H1 (cell line): ENCODE results near the gene BCL2L13. TPM values are rescaled to one million over a fixed set of nuclear protein-coding genes. Genes with fewer than 3 reads are reported as not detected.

Experiments used
- CHD1 ChIP-seq: IDR thresholded peaks from 2 replicates; pipeline ENCODE4 v1.6.1; 2012; ENCODE audit warnings: low read depth, low read length, improper control_type of control experiment
- MAFK ChIP-seq: IDR thresholded peaks from 2 replicates; pipeline ENCODE4 v1.6.1; 2012; ENCODE audit warnings: low read depth, mild to moderate bottlenecking, improper control_type of control experiment, low read length
- NANOG ChIP-seq: IDR thresholded peaks from 2 replicates; pipeline ENCODE4 v1.6.1; 2011; ENCODE audit warnings: low read length, low read depth, mild to moderate bottlenecking, inconsistent platforms; ENCODE audit not compliant: insufficient read depth, poor library complexity, severe bottlenecking
- RAD21 ChIP-seq, 2 experiments: IDR thresholded peaks in 1 of 2; conservative IDR thresholded peaks in 1 of 2; 2 replicates each; pipeline ENCODE4 v1.6.1; 2011; ENCODE audit warnings: low read depth in 2 of 2, low read length in 2 of 2, improper control_type of control experiment in 1 of 2, inconsistent platforms in 1 of 2, mild to moderate bottlenecking in 1 of 2, moderate library complexity in 1 of 2
- SP2 ChIP-seq: IDR thresholded peaks from 2 replicates; pipeline ENCODE4 v1.6.1; 2012; ENCODE audit warnings: mild to moderate bottlenecking, low read length, inconsistent platforms
- TEAD4 ChIP-seq: IDR thresholded peaks from 2 replicates; pipeline ENCODE4 v1.6.1; 2012; ENCODE audit warnings: low read depth, low read length, inconsistent platforms, mixed read lengths
- polyA plus RNA-seq, 7 experiments: library from polyadenylated mRNA; depleted of rRNA in 3 of 7; stranded (reverse) in 5 of 7; unstranded in 2 of 7; fragments of >200 nt in 5 of 7; fragments of 200-250 nt in 2 of 7; gene quantifications; 1 replicate in 5 of 7; 2 replicates in 1 of 7; 4 replicates in 1 of 7; pipeline versions ENCODE4 v1.2.1 to v1.2.3, GENCODE V29; 2011 to 2013; ENCODE audit warnings: missing spikeins in 2 of 7, mixed read lengths in 2 of 7
- total RNA-seq: library from RNA; stranded (reverse); fragmentation: NEBNext Ultra II Directional; extraction: Animal tissue kit (Norgen Biotek cat#: 25700); gene quantifications from 2 replicates; pipeline ENCODE4 v1.2.1, GENCODE V29; 2021

BCL2L13 gene
- total and polyA plus RNA-seq, 2 of the 8 experiments (the other 6 are each of a cell fraction or from before 2014, with no cell fraction given) = 20.7 to 35.0 TPM

DNA sequence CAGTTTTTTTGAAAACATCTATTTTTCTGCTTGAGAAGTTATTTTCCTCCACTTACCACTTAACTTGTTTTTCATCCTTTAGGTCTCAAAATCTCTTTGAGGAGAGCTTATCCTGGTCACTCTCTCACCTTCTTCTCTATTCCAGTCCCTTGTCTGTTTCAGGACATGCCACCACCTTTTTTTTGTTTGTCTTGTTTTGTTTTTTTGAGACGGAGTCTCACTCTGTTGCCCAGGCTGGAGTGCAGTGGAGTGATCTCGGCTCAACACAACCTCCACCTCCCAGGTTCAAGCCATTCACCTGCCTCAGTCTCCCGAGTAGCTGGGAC is 4.6 kb upstream of the BCL2L13 start (continued):
- TF ChIP-seq SP2 (no peak), MAFK (no peak), NANOG (no peak), TEAD4 (no peak), CHD1 (no peak), RAD21 (IDR thresholded peaks at IDR 0.05 in 1 of 2, conservative IDR thresholded peaks at IDR 0.05 in 1 of 2; ENCODE audit: low read depth in 2 of 2, low read length in 2 of 2) (no peak)
- TF ChIP-seq, all 59 proteins: peak for 0
